ENCODE results near the gene FAM98B. TPM values are rescaled to one million over a fixed set of nuclear protein-coding genes. Genes with fewer than 3 reads are reported as not detected.

Gene FAM98B
- total RNA-seq, 1 experiment from 2014 or later = 50.0 TPM

DNA sequence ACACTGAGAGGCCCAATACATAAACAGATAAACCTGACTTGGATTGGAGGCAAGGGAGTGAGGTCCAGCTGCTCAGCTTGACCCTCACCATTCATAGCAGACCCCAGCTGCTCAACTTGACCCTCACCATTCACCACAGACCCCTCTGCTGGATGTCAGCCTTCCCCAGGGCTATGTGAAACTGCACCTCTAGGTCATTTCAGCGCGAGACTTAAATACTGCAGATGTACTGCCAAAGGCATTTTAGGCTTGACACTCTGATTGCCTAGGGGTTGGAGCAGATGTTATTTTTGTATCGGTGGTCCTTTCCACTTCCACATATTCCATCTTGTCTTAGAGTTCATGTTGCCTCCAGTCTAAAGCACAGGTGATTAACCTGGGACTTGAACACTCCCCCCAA lies 41.5 kb upstream of the FAM98B start:
- DNase-seq = no peak
- Histone ChIP-seq H4K5ac (ENCODE audit: insufficient read length, low read depth, low read length) (no peak overlapping the region), H3K4ac (ENCODE audit: low read depth, low read length) (no peak overlapping the region), H2AFZ (ENCODE audit: low read length) (no peak overlapping the region), H3K27ac (ENCODE audit: insufficient read length, low read depth, low read length) (no peak overlapping the region), H3K56ac (ENCODE audit: insufficient read length, low read depth, low read length) (no peak overlapping the region), H2BK120ac (ENCODE audit: low read depth, low read length, poor library complexity, severe bottlenecking) (no peak overlapping the region), H4K20me1 (ENCODE audit: control insufficient read depth, insufficient read depth, insufficient read length) (no peaks in the 10 kb centered on the region), H3K9me3 (ENCODE audit: control insufficient read depth, low read depth, low read length) (no peaks in the 10 kb centered on the region), H3K9ac (ENCODE audit: extremely low read depth, insufficient read length, low read length) (no peak overlapping the region), H3K4me2 (ENCODE audit: insufficient read depth, insufficient read length, low read length) (no peak overlapping the region), H3K79me2 (ENCODE audit: insufficient read depth, low read length) (no peaks in the 10 kb centered on the region), H3K4me1 (ENCODE audit: insufficient read depth, low read length) (no peaks in the 10 kb centered on the region), H3T11ph (ENCODE audit: low read length) (no peak overlapping the region), H3K27me3 (ENCODE audit: insufficient read depth, low read length) (no peaks in the 10 kb centered on the region), H2BK5ac (ENCODE audit: insufficient read length, low read length) (no peak overlapping the region), H3K18ac (ENCODE audit: insufficient read length, low read depth, low read length) (no peak overlapping the region), H2BK12ac (ENCODE audit: insufficient read length, low read depth, low read length) (no peak overlapping the region), H2AK5ac (ENCODE audit: insufficient read length, low read length) (no peak overlapping the region), H2BK20ac (ENCODE audit: low read depth, low read length, poor library complexity, severe bottlenecking) (no peak overlapping the region), H4K8ac (replicated peaks; ENCODE audit: insufficient read length, low read depth, low read length) (no peak overlapping the region), H2BK15ac (ENCODE audit: low read depth, low read length) (no peak overlapping the region), H3K14ac (ENCODE audit: insufficient read depth, low read length) (no peak overlapping the region), H3K23ac (ENCODE audit: insufficient read length, low read depth, low read length) (no peak overlapping the region), H4K91ac (ENCODE audit: insufficient read length, low read depth, low read length) (no peak overlapping the region), H3K23me2 (ENCODE audit: insufficient read length, low read depth, low read length, poor library complexity, severe bottlenecking) (no peaks in the 10 kb centered on the region), H3K79me1 (ENCODE audit: insufficient read depth, low read depth, low read length, poor library complexity, severe bottlenecking) (no peaks in the 10 kb centered on the region)
- H3K4me1 Mint-ChIP-seq = 0 out of 4 replicates have a peak, but pooled peaks cover 0 to 2% of the 10 kb centered on the region in 2 experiments
- WGBS (ENCODE audit: extremely low coverage, insufficient read length, low lambda C conversion rate) = no CpG with 5 or more reads among the region's 3 CpGs
- TF ChIP-seq, protein P1, sequence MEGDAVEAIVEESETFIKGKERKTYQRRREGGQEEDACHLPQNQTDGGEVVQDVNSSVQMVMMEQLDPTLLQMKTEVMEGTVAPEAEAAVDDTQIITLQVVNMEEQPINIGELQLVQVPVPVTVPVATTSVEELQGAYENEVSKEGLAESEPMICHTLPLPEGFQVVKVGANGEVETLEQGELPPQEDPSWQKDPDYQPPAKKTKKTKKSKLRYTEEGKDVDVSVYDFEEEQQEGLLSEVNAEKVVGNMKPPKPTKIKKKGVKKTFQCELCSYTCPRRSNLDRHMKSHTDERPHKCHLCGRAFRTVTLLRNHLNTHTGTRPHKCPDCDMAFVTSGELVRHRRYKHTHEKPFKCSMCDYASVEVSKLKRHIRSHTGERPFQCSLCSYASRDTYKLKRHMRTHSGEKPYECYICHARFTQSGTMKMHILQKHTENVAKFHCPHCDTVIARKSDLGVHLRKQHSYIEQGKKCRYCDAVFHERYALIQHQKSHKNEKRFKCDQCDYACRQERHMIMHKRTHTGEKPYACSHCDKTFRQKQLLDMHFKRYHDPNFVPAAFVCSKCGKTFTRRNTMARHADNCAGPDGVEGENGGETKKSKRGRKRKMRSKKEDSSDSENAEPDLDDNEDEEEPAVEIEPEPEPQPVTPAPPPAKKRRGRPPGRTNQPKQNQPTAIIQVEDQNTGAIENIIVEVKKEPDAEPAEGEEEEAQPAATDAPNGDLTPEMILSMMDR (conservative IDR thresholded peaks at IDR 0.05) = no peak
- H3K9me3 Mint-ChIP-seq = peaks cover 3 to 4% of the 10 kb centered on the region in 2 experiments; a peak in 4 of 5 replicates
- no peak overlapping the region for H3K27ac Mint-ChIP-seq
- no peak overlapping the region for H3K4me3 Mint-ChIP-seq
- no peaks in the 10 kb centered on the region; the same call in 1 of the 2 replicates for H3K27me3 Mint-ChIP-seq (ENCODE audit: low read depth)
- H3K36me3 Mint-ChIP-seq (ENCODE audit: insufficient read depth in 1 of 3, low read depth in 3 of 3) = no peaks in the 10 kb centered on the region; a peak in 1 of 7 replicates

Data from H9 (cell line).